T47D (cell line): ENCODE measurements around the gene ZFP64.
A peak's percentile ranks its signal among the peaks of the same experiment; 100 is the strongest.
"Not testable (repeated sequence)": the region's sequence is repeated elsewhere in the genome, so short reads cannot be mapped to it uniquely, and the experiment has no call there.

ENCODE experiments used
- DNase-seq, 2 experiments: peaks; one replicate each; pipeline versions ENCODE4 v3.0.0 to v3.0.0-alpha.2; 2011 to 2012; ENCODE audit warnings: low read depth in 1 of 2, low spot score in 1 of 2
- JUND ChIP-seq: IDR thresholded peaks from 2 replicates; pipeline ENCODE4 v1.6.1; 2012; ENCODE audit warnings: low read depth
- in situ Hi-C: cut with HindIII; loops from 2 replicates; pipeline ENCODE4 v1.10.0; 2016; ENCODE audit warnings: low sequenced_read_pairs, low pct_unique_long_range_greater_than_20kb

The ZFP64 gene

GRCh38 chr20:52193133-52193532 lies 1.6 kb upstream of the ZFP64 start:
- in situ Hi-C loops = no loop called here
- TF ChIP-seq JUND = no peak
- DNase-seq = no peak

- DNase-seq, in situ Hi-C loops: not testable (repeated sequence)
These were observed 1.1 kb upstream of the ZFP64 start for GRCh38 chr20:52192719-52193007.

- TF ChIP-seq JUND = no peak
- peak; percentile 57 to 70 for DNase-seq
- in situ Hi-C loops = no loop called here
These were observed 538 bp upstream of the ZFP64 start for GRCh38 chr20:52191916-52192718.

- no peak for TF ChIP-seq JUND
- DNase-seq = peak; percentile 51 to 70
- in situ Hi-C loops = no loop called here
These were observed 995 bp downstream of the ZFP64 start for GRCh38 chr20:52190437-52191131.

GRCh38 chr20:52181766-52182165 lies 9.8 kb downstream of the ZFP64 start:
- DNase-seq = no peak
- in situ Hi-C loops = no loop called here
- no peak for TF ChIP-seq JUND

GRCh38 chr20:52180180-52180840 lies 11.3 kb downstream of the ZFP64 start:
- no peak for TF ChIP-seq JUND
- in situ Hi-C loops = no loop called here
- DNase-seq = no peak

- TF ChIP-seq JUND = no peak
- no peak for DNase-seq
- in situ Hi-C loops = no loop called here
These were observed 12.0 kb downstream of the ZFP64 start for GRCh38 chr20:52179331-52180179.

GRCh38 chr20:52178691-52179090 lies 12.9 kb downstream of the ZFP64 start:
- TF ChIP-seq JUND = no peak
- in situ Hi-C loops = no loop called here
- DNase-seq = no peak

- no peak for DNase-seq
- no peak for TF ChIP-seq JUND
- in situ Hi-C loops = no loop called here
These were observed 15.7 kb downstream of the ZFP64 start for GRCh38 chr20:52175840-52176239.

- in situ Hi-C loops = no loop called here
- no peak for DNase-seq
- TF ChIP-seq JUND = no peak
These were observed 19.1 kb downstream of the ZFP64 start for GRCh38 chr20:52172392-52173047.

- in situ Hi-C loops = no loop called here
- TF ChIP-seq JUND = no peak
- DNase-seq = no peak
These were observed 20.6 kb downstream of the ZFP64 start for GRCh38 chr20:52171025-52171424.

- DNase-seq = no peak
- in situ Hi-C loops = no loop called here
- TF ChIP-seq JUND = no peak
These were observed 23.5 kb downstream of the ZFP64 start for GRCh38 chr20:52168116-52168515.
